Astrocyte (in vitro differentiated cells and primary cell): ENCODE measurements around the gene MAPK8IP3. TPM values are rescaled to one million over a fixed set of nuclear protein-coding genes. Genes with fewer than 3 reads are reported as not detected.

Experiments
- DNase-seq: peaks from one replicate; pipeline ENCODE4 v3.0.0-alpha.2; 2010; ENCODE audit warnings: low read depth
- FAIRE-seq: peaks from 2 replicates; lab custom pipeline; 2011; peaks lifted over from hg19 to GRCh38; lab: Jason Lieb, UNC
- H2AFZ ChIP-seq: 2 replicates; pipeline ENCODE4 v1.6.0; 2012; ENCODE audit warnings: low read depth, low read length, inconsistent platforms
- H3K27ac ChIP-seq: 2 replicates; pipeline ENCODE4 v1.5.1; 2011; ENCODE audit warnings: low read depth, low read length, inconsistent platforms
- H3K27me3 ChIP-seq: 2 replicates; pipeline ENCODE4 v1.6.0; 2011; ENCODE audit warnings: low read length, inconsistent platforms; ENCODE audit not compliant: insufficient read depth
- H3K36me3 ChIP-seq: 2 replicates; pipeline ENCODE4 v1.5.1; 2011; ENCODE audit warnings: low read length, inconsistent platforms; ENCODE audit not compliant: insufficient read depth
- H3K4me1 ChIP-seq: 2 replicates; pipeline ENCODE4 v1.5.1; 2011; ENCODE audit warnings: low read length, inconsistent platforms; ENCODE audit not compliant: insufficient read depth
- H3K4me2 ChIP-seq: 2 replicates; pipeline ENCODE4 v1.6.0; 2012; ENCODE audit warnings: low read length, inconsistent platforms
- H3K4me3 ChIP-seq: 2 replicates; pipeline ENCODE4 v1.5.1; 2011; ENCODE audit warnings: low read depth, mild to moderate bottlenecking, low read length, inconsistent platforms; ENCODE audit not compliant: insufficient read depth
- H3K79me2 ChIP-seq: 2 replicates; pipeline ENCODE4 v1.6.0; 2012; ENCODE audit warnings: mild to moderate bottlenecking, low read length, inconsistent platforms; ENCODE audit not compliant: insufficient read depth
- H3K9ac ChIP-seq: 2 replicates; pipeline ENCODE4 v1.6.0; 2012; ENCODE audit warnings: mild to moderate bottlenecking, low read length, inconsistent platforms
- H3K9me3 ChIP-seq: 2 replicates; pipeline ENCODE4 v1.5.1; 2012; ENCODE audit warnings: low read depth, mild to moderate bottlenecking, low read length, inconsistent platforms; ENCODE audit not compliant: insufficient read depth
- H4K20me1 ChIP-seq: 2 replicates; pipeline ENCODE4 v1.6.0; 2012; ENCODE audit warnings: low read length, inconsistent platforms; ENCODE audit not compliant: insufficient read depth
- H3K27ac Mint-ChIP-seq: one replicate; pipeline ENCODE4 v1.8.0; 2021; ENCODE audit warnings: mild to moderate bottlenecking, mixed read lengths; ENCODE audit not compliant: unreplicated experiment
- H3K27me3 Mint-ChIP-seq: one replicate; pipeline ENCODE4 v1.8.0; 2021; ENCODE audit warnings: low read depth, mixed read lengths; ENCODE audit not compliant: unreplicated experiment
- H3K36me3 Mint-ChIP-seq: one replicate; pipeline ENCODE4 v1.8.0; 2021; ENCODE audit warnings: low read depth, mixed read lengths; ENCODE audit not compliant: unreplicated experiment
- H3K4me1 Mint-ChIP-seq: one replicate; pipeline ENCODE4 v1.8.0; 2021; ENCODE audit warnings: low read depth, mixed read lengths; ENCODE audit not compliant: unreplicated experiment
- H3K4me3 Mint-ChIP-seq: one replicate; pipeline ENCODE4 v1.8.0; 2021; ENCODE audit warnings: mild to moderate bottlenecking, moderate library complexity, mixed read lengths; ENCODE audit not compliant: unreplicated experiment
- H3K9me3 Mint-ChIP-seq: one replicate; pipeline ENCODE4 v1.8.0; 2021; ENCODE audit warnings: mild to moderate bottlenecking, mixed read lengths; ENCODE audit not compliant: unreplicated experiment
- EZH2 ChIP-seq: IDR thresholded peaks from 2 replicates; pipeline ENCODE4 v1.6.1; 2012; ENCODE audit warnings: mild to moderate bottlenecking, low read length, inconsistent platforms; ENCODE audit not compliant: insufficient read depth
- total RNA-seq: library from RNA; stranded (reverse); gene quantifications from 2 replicates; pipeline ENCODE4 v1.2.1, GENCODE V29; 2021
- TF ChIP-seq, protein P1 (sequence below): IDR thresholded peaks from 2 replicates; pipeline ENCODE4 v1.5.1; 2011; ENCODE audit warnings: low read depth, mild to moderate bottlenecking, inconsistent platforms, low read length, moderate library complexity; ENCODE audit not compliant: insufficient read depth

MAPK8IP3 gene
- total RNA-seq, 1 donor from 2014 or later: 92.4 TPM

DNA sequence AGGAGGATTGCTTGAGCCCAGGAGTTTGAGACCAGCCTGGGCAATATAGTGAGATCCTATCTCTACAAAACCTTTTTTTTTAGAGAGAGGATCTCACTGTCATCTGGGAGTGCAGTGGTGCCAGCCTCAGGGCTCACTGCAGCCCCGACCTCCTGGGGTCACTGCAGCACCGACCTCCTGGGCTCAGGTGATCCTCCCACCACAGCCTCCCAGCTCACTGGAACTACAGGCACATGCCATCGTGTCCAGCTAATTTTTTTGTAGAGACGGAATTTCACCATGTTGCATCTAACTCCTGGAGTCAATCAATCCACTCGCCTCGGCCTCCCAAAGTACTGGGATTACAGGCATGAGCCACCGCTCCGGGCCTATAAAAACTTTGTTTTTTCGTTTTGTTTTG, 15.4 kb downstream of the MAPK8IP3 start:
- H3K4me3 ChIP-seq: no peak overlapping the region
- Mint-ChIP-seq H3K4me3 (no peak overlapping the region), H3K36me3 (peaks cover 2% of the 10 kb centered on the region), H3K9me3 (peaks cover 3% of the 10 kb centered on the region), H3K4me1 (peaks cover 12% of the 10 kb centered on the region), H3K27ac (no peak overlapping the region), H3K27me3 (no peaks in the 10 kb centered on the region)
- no peaks in the 10 kb centered on the region for H3K9me3 ChIP-seq
- H4K20me1 ChIP-seq: peaks cover 65% of the 10 kb centered on the region
- no peak for TF ChIP-seq EZH2
- TF ChIP-seq, protein P1, sequence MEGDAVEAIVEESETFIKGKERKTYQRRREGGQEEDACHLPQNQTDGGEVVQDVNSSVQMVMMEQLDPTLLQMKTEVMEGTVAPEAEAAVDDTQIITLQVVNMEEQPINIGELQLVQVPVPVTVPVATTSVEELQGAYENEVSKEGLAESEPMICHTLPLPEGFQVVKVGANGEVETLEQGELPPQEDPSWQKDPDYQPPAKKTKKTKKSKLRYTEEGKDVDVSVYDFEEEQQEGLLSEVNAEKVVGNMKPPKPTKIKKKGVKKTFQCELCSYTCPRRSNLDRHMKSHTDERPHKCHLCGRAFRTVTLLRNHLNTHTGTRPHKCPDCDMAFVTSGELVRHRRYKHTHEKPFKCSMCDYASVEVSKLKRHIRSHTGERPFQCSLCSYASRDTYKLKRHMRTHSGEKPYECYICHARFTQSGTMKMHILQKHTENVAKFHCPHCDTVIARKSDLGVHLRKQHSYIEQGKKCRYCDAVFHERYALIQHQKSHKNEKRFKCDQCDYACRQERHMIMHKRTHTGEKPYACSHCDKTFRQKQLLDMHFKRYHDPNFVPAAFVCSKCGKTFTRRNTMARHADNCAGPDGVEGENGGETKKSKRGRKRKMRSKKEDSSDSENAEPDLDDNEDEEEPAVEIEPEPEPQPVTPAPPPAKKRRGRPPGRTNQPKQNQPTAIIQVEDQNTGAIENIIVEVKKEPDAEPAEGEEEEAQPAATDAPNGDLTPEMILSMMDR: no peak
- DNase-seq (no peak), FAIRE-seq (no peak)
- peaks cover 7% of the 10 kb centered on the region for H3K4me1 ChIP-seq
- peak overlapping the region; percentile 67 for H3K4me2 ChIP-seq
- no peak overlapping the region for H2AFZ ChIP-seq
- no peaks in the 10 kb centered on the region for H3K36me3 ChIP-seq
- no peaks in the 10 kb centered on the region for H3K27me3 ChIP-seq
- peaks cover 75% of the 10 kb centered on the region for H3K79me2 ChIP-seq
- no peak overlapping the region for H3K9ac ChIP-seq
- H3K27ac ChIP-seq: peak overlapping the region; percentile 85

DNA sequence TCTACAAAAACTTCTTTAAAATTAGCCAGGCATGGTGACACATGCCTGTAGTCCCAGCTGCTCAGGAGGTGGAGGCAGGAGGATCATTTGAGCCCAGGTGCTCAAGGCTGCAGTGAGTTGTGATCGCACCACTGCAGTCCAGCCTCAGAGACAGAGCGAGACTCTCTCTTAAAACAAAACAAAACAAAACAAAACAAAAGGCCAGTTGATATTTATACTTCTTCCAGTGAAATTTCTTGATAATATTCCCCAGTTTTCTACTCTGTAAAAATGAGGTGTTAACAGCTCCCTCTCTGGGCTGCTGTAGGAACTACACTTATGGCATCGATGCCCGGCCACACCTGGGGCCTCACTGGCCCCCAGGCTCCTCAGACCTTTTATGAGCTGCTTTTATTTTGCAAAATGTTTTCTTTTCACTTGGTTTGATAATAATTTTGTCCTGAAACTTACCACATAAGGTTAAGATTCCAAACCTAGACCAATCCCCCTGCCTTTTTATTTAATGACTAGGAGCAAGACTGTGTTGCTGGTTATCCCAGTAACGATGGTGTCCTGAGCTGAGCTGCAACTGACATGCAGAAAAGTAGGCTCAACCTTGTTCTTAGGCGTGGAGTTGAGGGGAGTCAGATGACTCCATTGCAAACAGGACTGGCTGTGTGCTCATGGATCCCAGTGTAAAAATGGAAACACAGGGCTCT, 17.6 kb downstream of the MAPK8IP3 start:
- Histone ChIP-seq H3K27ac (no peak overlapping the region), H2AFZ (no peak overlapping the region), H3K79me2 (peaks cover 69% of the 10 kb centered on the region), H4K20me1 (peaks cover 72% of the 10 kb centered on the region), H3K36me3 (peaks cover 2% of the 10 kb centered on the region), H3K4me3 (no peak overlapping the region), H3K9ac (peak overlapping the region; percentile 3), H3K27me3 (no peaks in the 10 kb centered on the region), H3K4me1 (peaks cover 7% of the 10 kb centered on the region), H3K9me3 (no peaks in the 10 kb centered on the region), H3K4me2 (no peak overlapping the region)
- Mint-ChIP-seq H3K4me3 (no peak overlapping the region), H3K36me3 (peaks cover 6% of the 10 kb centered on the region), H3K9me3 (peaks cover 3% of the 10 kb centered on the region), H3K27me3 (no peaks in the 10 kb centered on the region), H3K4me1 (peaks cover 12% of the 10 kb centered on the region), H3K27ac (no peak overlapping the region)
- DNase-seq (no peak), FAIRE-seq (no peak)
- TF ChIP-seq EZH2: no peak
- TF ChIP-seq, protein P1: peak; percentile 82

DNA sequence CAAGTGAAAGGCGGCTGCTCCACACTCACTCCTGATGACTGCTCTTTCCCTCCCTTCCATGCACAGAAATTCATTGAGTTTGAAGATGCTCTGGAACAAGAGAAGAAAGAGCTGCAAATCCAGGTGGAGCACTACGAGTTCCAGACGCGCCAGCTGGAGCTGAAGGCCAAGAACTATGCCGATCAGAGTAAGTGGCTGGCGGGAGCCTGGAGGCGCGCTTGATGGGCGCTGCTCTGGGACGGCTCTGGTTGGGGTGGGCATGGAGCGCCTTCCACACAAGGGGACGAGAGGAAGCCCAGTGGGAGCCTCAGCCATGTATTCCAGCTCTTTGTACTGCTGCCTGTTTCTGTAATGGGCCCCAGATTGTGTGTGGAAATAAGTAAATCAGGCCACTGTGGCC, 18.5 kb downstream of the MAPK8IP3 start:
- Histone ChIP-seq H3K4me2 (no peak overlapping the region), H3K79me2 (peaks cover 60% of the 10 kb centered on the region), H3K27ac (no peak overlapping the region), H3K4me1 (peaks cover 7% of the 10 kb centered on the region), H3K36me3 (peaks cover 4% of the 10 kb centered on the region), H3K27me3 (no peaks in the 10 kb centered on the region), H3K9ac (no peak overlapping the region), H3K4me3 (no peak overlapping the region), H3K9me3 (no peaks in the 10 kb centered on the region), H4K20me1 (peaks cover 63% of the 10 kb centered on the region), H2AFZ (no peak overlapping the region)
- TF ChIP-seq, protein P1: no peak
- TF ChIP-seq EZH2: no peak
- H3K9me3 Mint-ChIP-seq: peaks cover 3% of the 10 kb centered on the region
- H3K27ac Mint-ChIP-seq: no peak overlapping the region
- DNase-seq: no peak
- no peak overlapping the region for H3K4me3 Mint-ChIP-seq
- H3K36me3 Mint-ChIP-seq: peaks cover 6% of the 10 kb centered on the region
- FAIRE-seq: no peak
- no peaks in the 10 kb centered on the region for H3K27me3 Mint-ChIP-seq
- H3K4me1 Mint-ChIP-seq: peaks cover 11% of the 10 kb centered on the region
